HG02763 (cell line): ENCODE measurements around the gene MYBPC1.

Source experiments
- ATAC-seq: cut with Tn5 transposase; IDR thresholded peaks from one replicate; pipeline ENCODE4 v1.9.1; 2021; ENCODE audit warnings: mild to moderate bottlenecking, moderate library complexity; ENCODE audit not compliant: unreplicated experiment

The MYBPC1 gene

DNA sequence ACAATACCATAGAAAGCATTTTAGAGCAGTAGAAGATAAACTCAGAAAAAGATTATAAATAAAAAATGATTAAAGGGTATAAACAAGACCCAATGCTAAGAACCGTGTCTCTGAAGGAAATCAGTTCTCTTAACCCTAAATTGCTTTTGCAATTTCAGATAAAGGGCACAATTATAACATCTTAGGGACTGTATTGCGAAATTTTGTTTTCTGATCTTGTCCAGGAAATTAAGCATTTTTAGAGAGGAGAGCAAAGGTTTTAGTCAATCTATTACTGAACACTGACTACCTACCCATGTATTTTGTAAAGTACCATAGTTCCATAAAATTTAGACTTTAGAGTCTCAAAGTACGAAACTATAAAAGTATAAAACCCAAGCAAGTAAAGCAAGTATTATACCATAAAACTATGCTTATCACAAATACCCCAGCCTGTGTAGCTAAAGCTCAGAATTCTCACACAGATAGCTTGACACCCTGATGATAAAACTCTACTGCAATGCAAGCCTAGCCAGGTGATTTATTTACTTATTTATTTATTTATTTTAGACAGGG lies 95.8 kb downstream of the MYBPC1 start:
- no peak for ATAC-seq

DNA sequence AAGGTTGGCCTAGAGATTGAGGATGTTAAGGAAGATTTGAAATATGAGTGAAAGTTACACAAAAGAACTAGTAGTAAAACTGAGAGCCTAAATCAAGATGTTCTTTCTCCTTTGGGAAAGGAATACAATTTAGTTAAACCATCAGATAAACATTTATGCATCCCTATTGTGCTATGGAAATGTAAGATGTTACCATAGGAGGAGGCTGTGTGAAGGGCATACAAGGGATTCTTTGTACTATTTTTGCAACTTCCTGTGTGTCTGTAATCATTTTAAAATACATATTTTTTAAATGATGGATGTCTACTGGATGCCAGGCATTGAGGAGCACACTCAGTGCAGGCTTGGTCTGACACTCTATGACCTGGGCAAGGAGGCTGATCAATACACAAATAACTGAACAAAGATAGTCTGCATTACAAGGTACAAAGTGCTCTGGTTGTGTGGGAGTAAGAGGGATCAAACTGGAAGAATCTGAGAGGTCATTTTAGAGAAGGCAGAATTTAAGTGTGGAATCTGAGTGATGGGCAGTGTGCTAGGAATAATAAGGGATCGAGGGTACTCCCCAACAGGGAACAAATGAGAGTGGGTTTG lies 96.8 kb downstream of the MYBPC1 start:
- no peak for ATAC-seq

DNA sequence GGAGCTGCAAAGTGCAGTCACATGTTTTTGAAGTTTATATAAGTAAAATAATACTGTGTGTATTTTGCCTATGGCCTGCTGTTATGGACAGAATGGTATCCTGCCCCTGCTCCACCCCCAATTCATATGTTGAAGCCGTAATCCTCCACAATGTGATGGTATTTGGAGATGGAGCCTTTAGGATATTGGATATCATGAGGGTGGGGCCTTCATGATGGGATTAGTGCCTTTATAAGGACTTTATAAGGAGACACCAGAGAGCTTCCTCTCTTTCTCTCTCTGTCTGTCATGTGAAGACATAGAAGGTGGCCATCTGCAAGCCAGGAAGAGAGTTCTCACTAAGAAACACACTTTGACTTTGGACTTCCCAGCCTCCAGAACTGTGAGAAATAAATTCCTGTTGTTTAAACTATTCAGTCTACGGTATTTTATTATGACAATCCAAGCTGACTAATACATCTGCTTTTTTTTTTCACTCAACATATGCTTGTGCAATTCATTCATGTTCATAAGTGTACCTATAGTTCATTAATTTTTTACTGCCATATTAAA lies 99.6 kb downstream of the MYBPC1 start:
- ATAC-seq = no peak

DNA sequence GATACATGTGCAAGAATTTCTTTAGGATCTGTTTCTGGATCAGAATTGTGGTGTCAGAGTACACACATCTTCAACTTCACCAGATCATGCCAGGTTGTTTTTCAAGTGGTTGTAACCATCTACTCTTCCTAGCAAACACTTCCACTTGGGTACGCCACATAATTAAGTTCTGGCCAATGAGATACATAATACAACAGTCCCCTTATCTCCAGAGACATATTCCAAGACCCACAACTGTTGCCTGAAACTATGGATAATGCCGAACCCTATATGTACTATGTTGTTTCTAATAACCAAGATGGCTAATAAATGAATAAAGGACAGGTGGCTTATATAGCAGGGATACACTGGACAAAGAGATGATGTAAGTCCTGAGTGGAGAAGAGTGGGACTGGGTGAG lies 100.2 kb downstream of the MYBPC1 start:
- ATAC-seq = no peak

DNA sequence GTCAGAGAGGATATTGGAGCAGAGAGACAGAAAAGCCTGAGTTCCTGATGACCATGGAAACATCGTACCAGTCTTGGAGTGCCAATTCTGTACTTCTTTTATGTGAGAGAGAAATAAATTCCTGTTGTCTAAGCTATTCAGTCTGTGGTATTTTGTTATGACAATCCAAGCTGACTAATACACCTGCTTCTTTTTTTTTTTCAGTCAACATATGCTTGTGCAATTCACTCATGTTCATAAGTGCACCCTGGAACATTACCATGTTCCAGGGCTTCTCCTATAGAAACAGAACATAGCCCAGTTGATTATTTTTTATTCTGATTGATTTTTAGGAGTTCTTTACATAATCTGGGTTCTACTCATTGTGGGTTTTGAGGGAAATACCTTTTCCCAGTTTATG lies 100.9 kb downstream of the MYBPC1 start:
- ATAC-seq = no peak

DNA sequence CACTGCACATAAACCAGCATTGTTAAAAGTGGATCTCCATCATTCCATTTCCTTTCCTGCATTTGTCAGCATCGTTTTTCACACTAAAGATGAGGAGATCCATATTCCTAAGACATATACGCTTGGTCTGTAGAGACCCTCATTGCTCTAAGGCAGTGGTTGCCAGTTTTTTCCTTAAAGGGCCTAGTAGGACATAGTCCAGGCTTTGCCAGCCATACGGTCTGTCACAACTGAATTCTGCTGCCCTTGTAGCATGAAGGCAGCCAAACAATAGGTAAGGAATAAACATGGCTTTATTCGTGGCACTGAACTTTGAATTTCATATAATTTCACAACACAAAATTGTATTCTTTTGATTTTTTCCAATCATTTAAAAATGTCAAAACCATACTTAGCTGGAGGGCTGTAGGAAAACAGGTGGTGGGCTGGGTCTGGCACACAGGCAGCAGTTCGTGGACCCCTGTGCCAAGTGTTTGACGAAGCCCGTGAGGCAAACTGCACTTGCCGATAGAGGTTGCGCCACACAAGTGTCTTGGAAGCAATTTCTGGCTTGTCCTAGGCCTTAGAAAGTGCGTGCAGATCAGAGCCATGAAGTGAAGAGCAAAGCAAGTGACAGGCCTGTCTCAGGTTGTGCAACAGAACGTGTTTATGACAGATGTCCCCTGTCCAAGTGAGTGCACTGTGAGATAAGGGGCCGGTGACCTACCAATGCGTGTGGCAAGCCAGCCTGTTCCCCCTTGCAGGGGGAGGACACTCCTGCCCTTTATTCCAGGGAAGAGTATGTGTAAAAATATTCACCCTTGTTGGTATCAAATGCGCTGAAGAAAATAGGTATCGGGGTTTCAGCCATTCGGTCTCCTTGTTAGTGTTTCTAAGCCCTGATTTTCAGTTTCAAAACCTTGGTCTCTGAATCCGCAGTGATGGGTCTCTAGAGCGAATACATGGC lies 101.8 kb downstream of the MYBPC1 start:
- ATAC-seq = no peak

DNA sequence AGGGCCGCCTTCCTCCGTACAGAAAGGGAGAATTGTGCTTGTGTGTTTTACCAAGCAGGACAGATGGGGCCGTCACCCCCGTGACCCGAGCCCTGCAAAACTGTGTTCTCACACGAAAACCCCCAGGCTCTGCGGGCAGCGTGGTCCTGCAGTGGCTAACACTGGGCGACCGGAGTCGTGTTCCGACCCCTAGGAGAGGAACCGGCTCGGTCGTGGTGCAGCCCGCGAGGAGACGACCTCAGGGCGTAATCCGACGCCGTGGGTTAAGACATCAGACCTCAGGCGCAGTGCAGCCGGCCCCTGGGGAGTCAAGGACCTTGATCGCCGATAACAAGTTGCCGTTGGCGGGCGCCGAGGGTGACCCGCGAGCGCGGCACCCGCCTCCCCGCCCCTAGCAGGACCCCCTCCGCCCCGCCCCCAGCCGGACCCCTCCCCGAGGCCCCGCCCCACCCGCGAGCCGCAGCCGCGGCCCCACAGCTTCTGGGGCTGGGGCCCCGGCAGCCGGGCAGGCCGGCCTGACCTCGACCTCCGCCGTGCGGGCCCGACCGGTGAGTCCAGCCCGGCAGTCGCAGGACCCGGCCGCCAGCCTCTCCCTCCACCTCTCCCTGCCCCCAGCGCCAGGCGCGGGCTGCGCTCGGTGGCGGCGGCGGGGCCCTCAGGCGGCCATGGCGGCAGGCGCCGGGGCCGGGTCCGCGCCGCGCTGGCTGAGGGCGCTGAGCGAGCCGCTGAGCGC lies 102.6 kb downstream of the MYBPC1 start, which contains the start of gene CHPT1:
CHPT1 (plus strand) TSS at position 444 of the 733 bp plus-strand sequence; CDS start at position 666, 222 bp downstream.
- peak; percentile 62 for ATAC-seq

DNA sequence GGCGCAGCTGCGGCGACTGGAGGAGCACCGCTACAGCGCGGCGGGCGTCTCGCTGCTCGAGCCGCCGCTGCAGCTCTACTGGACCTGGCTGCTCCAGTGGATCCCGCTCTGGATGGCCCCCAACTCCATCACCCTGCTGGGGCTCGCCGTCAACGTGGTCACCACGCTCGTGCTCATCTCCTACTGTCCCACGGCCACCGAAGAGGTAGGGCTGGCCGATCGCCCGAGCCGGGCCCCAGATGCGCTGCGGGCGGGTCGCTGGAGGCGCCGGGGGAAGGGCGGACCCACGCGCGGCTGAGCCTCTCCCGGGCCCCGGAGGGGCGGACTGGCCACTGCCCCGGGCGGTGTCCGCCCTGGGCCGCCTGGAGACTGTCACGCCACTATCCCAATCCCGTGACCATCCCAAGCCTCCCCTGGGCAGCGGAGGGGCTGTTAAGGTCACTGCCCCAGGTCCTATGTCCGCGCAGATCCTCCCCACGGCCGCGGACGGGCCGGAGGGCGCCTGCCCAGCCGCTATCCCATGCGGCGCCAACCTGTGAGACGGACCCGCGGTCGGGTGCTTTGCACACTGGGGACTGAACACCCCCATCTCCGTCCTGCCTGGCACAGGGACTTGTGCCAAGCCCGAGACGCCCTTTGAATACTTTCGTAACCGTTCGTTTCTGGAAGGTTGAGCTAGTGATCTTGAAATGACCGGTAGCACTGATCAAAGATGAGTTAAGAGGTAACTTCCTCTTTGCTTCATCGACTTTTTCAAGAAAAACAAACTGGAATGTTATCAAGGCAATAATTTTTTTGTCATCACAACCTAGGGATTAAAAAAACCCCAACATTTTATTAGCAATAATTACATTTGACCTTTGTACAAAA lies 103.4 kb downstream of the MYBPC1 start:
- ATAC-seq = peak; percentile 24

DNA sequence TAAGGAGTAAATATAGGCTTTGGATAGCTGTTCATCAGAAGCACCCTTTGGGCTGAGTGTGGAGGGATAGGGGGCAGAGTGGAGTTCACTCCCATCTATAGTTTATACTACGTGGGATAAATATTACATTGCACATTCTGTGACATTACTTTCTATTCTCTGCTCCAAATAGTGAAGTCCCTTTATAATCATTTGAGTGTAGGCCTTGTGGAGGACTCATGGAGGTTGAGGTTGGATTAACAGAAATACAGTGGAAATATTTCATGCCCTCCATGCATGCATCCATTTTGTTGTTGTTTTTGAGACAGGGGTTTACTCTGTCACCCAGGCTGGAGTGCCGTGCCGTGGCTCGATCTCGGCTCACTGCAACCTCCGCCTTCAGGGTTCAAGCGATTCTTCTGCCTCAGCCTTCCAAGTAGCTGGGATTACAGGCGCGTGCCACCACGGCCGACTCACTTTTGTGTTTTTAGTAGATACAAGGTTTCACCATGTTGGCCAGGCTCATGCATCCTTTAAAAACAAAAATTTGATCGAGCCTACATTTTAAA lies 104.1 kb downstream of the MYBPC1 start:
- no peak for ATAC-seq

DNA sequence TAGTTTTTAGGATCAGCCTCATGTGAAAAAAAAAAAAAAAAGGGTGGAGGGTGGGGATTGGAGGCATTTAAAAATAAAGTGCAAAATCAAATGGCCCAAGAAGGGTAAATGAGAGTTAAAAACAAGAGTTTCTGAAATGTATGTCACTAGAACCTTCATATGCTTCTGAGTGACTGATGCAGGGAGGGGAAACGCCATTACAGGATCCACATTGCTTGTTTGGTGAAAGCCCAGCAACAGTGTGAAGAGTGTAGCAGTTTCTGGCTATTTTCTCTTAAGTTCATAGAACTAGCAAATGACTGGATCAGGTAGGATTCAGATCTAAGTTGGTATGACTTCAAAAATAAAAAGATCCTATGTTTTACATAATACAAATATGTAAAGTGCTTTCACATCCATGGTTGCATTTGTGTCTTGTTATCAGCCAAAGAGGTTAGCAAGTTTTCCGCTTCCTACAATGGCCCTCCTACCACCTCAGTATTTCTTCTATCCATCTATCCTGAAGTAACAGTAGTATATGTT lies 105.6 kb downstream of the MYBPC1 start:
- ATAC-seq = no peak

DNA sequence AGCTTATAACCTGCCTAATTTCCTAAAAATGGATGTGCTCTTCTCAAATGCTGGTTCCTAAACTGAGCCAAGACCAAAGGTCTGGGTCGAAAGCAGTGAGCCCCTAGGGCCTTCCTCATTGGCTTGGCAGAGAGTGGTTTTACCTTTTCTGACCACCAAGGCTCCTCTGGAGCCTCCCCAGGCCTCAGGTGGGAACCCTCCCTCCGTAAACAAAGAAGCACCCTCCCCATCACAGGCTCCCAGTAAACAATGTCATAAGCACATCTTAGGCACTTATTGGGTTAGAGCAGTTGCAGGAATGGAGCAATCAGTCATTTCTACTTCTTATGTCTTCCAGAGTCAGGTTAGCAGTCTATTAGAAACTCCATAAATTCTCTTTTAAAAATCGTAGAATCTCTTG lies 108.7 kb downstream of the MYBPC1 start:
- no peak for ATAC-seq

DNA sequence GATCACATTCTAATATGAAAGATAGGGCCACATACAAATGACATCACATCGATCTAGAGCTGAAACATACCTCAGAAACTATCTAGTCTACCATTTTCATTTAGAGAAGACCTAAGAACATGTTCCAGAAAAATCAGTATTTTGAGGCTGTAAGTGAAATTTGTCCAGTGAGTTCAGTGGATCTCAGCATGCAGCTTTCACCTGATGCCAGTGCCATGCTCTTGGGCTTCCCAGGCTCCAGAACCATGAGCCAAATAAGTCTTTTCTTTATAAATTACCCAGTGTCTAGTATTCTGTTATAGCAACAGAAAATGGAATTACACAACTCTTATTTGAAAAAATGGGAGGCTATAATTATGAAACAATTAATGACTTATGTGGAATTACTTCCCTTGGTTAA lies 111.6 kb downstream of the MYBPC1 start:
- no peak for ATAC-seq

DNA sequence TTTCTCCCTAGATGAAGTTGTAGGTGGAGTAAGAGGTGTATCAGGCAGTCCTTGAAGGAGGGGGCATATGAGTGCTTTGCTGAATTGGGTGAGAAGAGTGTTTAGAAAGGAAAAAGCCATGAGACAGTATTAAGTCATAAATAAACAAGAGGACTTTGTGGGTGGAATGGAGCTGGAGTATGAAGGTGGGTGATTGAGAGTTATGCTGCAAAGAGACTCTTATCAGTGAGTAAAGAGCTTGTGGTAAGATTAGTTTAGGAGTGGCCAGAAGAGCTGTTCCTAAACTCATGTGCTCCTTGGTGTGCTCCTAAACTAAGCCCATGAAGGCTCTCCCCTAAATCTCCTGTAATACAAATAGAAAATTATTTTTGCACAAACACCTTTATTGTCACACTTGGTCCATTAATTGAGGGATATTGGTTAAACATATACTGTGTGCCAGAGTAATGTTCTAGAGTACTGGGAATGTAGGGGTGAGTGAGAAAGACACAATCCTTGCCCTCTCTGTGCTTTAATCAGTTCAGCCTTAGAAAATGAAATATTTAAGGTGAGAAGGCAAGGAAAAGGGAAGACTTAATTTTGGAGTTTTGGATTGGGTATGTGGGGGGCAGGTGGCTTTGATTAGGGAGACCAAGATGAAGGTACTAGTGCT lies 112.5 kb downstream of the MYBPC1 start:
- no peak for ATAC-seq

DNA sequence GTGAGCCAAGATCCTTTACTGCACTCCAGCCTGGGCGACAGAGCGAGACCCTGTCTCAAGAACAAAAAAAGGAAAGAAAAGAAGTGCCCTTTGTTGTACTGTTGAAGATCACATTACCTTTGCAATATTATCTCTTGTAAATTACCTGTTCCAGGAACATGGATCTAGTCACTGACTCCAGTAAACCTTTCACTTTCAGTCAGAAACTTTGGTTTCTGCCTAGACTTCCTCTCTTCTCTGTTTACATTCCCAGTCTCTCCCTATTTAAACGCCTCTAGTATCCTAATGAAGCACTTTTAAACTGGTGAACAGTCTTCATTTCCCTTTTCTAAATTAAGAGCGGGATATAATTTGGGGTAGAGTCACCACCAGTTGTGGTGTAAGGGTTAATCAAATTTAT lies 115.5 kb downstream of the MYBPC1 start:
- ATAC-seq = no peak

DNA sequence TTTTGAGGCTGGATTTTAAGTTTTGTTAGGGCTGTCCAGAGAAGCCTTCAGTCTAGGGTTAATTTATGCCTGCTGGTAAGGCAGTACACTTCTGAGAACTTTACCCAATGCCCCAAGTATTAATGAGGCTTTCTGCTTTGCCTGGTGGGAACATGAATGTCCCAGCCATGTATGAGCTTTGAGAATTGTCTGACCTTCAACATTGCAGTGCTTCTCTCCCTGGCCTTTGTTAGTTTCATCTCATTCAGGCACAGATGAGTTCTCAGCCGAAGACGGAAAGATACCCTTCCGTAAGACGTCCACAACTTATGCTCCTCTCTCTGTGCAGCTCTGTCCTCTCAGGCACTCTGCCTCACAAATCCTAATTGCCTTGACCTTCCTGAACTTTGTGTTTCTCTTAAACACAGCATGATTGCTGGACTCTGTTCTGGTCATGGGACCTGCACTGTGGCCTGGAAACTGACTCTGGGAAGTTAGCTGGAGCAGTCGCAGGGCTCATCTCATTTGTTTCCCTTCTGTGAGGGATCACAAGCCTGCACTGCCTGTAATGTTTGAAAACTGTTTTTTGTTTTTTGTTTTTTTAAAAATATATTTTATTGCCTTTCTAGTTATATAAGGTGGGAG lies 118.4 kb downstream of the MYBPC1 start:
- ATAC-seq = no peak

DNA sequence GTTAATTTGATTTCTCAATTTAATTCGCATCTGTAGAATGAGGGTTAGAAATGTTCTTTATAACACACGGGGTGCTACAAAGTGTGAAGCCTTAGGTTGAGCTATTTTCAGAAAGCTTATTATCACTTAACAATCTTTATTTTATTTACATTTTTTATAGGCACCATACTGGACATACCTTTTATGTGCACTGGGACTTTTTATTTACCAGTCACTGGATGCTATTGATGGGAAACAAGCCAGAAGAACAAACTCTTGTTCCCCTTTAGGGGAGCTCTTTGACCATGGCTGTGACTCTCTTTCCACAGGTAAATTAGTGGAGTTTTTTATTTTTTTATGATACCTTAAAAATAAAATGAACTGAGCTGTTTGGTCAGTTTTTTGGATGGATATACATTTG lies 119.2 kb downstream of the MYBPC1 start:
- ATAC-seq = no peak

DNA sequence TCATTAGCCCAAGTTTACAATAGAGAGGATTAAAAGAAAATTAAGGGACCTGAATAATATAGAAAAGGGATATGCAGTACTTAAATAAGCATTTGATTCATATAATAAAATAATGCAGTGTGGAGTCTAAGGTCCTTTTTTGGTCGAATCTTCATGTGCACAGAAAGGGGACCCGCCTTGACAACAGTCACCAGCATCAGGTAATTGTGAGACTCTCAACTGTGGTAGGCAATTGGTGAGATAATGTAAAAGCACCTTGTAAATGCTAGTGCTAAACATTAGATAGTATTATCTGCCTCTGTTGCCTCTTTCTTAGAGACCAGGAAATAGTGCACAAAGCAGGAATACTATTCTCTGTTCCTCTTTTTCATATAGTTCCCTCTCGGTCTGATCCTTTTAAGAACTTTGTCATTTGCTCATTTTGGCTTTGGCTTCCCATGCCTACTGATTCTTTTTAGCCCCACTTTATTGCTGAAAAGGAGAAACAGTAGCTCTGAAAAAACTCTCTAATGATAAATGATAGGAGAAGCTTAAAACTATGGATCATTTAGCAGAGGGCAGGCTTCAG lies 120.2 kb downstream of the MYBPC1 start:
- ATAC-seq = no peak

DNA sequence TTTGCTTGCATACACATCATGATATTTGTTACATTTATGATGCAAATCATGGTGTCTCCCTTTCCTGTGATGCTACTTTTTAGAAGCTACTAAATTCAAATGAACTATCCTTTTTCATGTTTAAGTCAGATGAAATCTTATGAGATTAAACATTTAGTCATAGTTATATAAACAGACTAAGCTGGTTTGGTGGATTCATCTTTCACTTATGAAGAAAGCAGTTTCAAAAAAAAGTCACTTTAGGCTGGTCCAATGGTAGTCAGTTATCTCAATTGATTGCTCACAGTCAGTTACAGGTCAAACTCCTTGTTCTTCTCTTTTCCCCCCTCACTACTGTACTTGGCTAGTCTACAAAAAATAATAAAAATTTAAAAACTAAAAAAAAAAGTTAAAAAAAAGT lies 124.8 kb downstream of the MYBPC1 start:
- no peak for ATAC-seq
